HG02571 (cell line): ENCODE measurements around the gene SIRT2.
"Not testable (repeated sequence)": the region's sequence is repeated elsewhere in the genome, so short reads cannot be mapped to it uniquely, and the experiment has no call there.

ENCODE experiments used
- ATAC-seq: cut with Tn5 transposase; IDR thresholded peaks from one replicate; pipeline ENCODE4 v1.9.1; 2021; ENCODE audit warnings: mild to moderate bottlenecking, moderate library complexity; ENCODE audit not compliant: unreplicated experiment

Gene SIRT2

GRCh38 chr19:38899447-38900201 lies at the start of gene SIRT2, which contains the start of gene NFKBIB:
TSS of gene SIRT2 (minus strand) at chr19:38899618. CDS start at chr19:38899521, 97 bp downstream.
TSS of gene NFKBIB (plus strand) at chr19:38899969. CDS start at chr19:38900033, 64 bp downstream.
- ATAC-seq, result peak; percentile 88

- no peak for ATAC-seq
Observed at GRCh38 chr19:38946229-38947010, 47.0 kb upstream of the SIRT2 start.

GRCh38 chr19:38945562-38946228 lies 46.3 kb upstream of the SIRT2 start:
- no peak for ATAC-seq

- ATAC-seq, result no peak
Observed at GRCh38 chr19:38944981-38945506, 45.6 kb upstream of the SIRT2 start.

- no peak for ATAC-seq
Observed at GRCh38 chr19:38942471-38943181, 43.2 kb upstream of the SIRT2 start.

GRCh38 chr19:38941979-38942378 lies 42.6 kb upstream of the SIRT2 start:
- ATAC-seq, result no peak

GRCh38 chr19:38941466-38941865 lies 42.0 kb upstream of the SIRT2 start:
- not testable (repeated sequence) for ATAC-seq

GRCh38 chr19:38939957-38940356 lies 40.5 kb upstream of the SIRT2 start:
- ATAC-seq, result no peak

GRCh38 chr19:38933544-38933943 lies 34.1 kb upstream of the SIRT2 start:
- ATAC-seq, result no peak

- no peak for ATAC-seq
Observed at GRCh38 chr19:38932425-38933179, 33.2 kb upstream of the SIRT2 start.

GRCh38 chr19:38931521-38931793 lies 32.0 kb upstream of the SIRT2 start:
- no peak for ATAC-seq

GRCh38 chr19:38930776-38931520 lies 31.5 kb upstream of the SIRT2 start, which contains the start of gene MRPS12:
TSS of gene MRPS12 (plus strand) at chr19:38930944. CDS start at chr19:38931295, 351 bp downstream.
- ATAC-seq, result peak; percentile 90

GRCh38 chr19:38929929-38930775 lies 30.7 kb upstream of the SIRT2 start, which contains the start of gene SARS2:
TSS of gene SARS2 (minus strand) at chr19:38930763. CDS start at chr19:38930736, 27 bp downstream.
- ATAC-seq, result peak; percentile 55

- no peak for ATAC-seq
Observed at GRCh38 chr19:38928391-38929001, 29.1 kb upstream of the SIRT2 start.

- no peak for ATAC-seq
Observed at GRCh38 chr19:38924388-38924787, 25.0 kb upstream of the SIRT2 start.

- ATAC-seq, result no peak
Observed at GRCh38 chr19:38922482-38922881, 23.1 kb upstream of the SIRT2 start.

GRCh38 chr19:38921420-38922274 lies 22.2 kb upstream of the SIRT2 start:
- ATAC-seq, result no peak
